Sigmoid colon (tissue), 4 donors: ENCODE measurements around the gene GBX1.

ENCODE experiments used
- CTCF ChIP-seq, 4 experiments: fragments of 450-650 bp in 3 of 4; fragments of 200-600 bp in 1 of 4; IDR thresholded peaks; one replicate each; pipeline ENCODE4 v1.5.1; 2016 to 2019; ENCODE audit warnings: antibody characterized with exemption in 4 of 4, mild to moderate bottlenecking in 3 of 4, moderate library complexity in 2 of 4
- EP300 ChIP-seq, 4 donors: sonication (generic); formaldehyde crosslinking; IDR thresholded peaks; one replicate each; pipeline ENCODE4 v1.6.1; 2017; ENCODE audit warnings: antibody characterized with exemption in 4 of 4
- POLR2AphosphoS5 ChIP-seq, 4 donors: sonication (generic); formaldehyde crosslinking; IDR thresholded peaks; one replicate each; pipeline ENCODE4 v1.6.1; 2017; ENCODE audit warnings: antibody characterized with exemption in 4 of 4

- TF ChIP-seq CTCF (IDR thresholded peaks at IDR 0.05) (no peak), POLR2AphosphoS5 (IDR thresholded peaks at IDR 0.05) (no peak), EP300 (IDR thresholded peaks at IDR 0.05) (no peak)
Observed at GRCh38 chr7:151211155-151211772, 43.8 kb upstream of the GBX1 start.
